Sigmoid colon (tissue), 7 donors: Measurements from ENCODE around the gene LAGE3. TPM values are rescaled to one million over a fixed set of nuclear protein-coding genes. Genes with fewer than 3 reads are reported as not detected.

Experiments used
- DNase-seq: peaks from one replicate; pipeline ENCODE4 v3.0.0-alpha.2; 2019
- H3K27ac ChIP-seq, 4 donors: fragments of 200-600 bp; sonication (generic); one replicate each; pipeline ENCODE4 v1.5.1; 2016 to 2019; ENCODE audit warnings: mild to moderate bottlenecking in 1 of 4
- H3K27me3 ChIP-seq, 3 donors: fragments of 200-600 bp; sonication (generic); one replicate each; pipeline ENCODE4 v1.5.1; 2019; ENCODE audit warnings: mild to moderate bottlenecking in 1 of 3
- H3K36me3 ChIP-seq, 4 donors: fragments of 200-600 bp; sonication (generic); one replicate each; pipeline ENCODE4 v1.5.1; 2016 to 2019
- H3K4me1 ChIP-seq, 4 donors: fragments of 200-600 bp; sonication (generic); one replicate each; pipeline ENCODE4 v1.5.1; 2017 to 2019
- H3K4me3 ChIP-seq, 4 donors: fragments of 200-600 bp; sonication (generic); one replicate each; pipeline ENCODE4 v1.5.1; 2017 to 2019; ENCODE audit warnings: mild to moderate bottlenecking in 2 of 4, moderate library complexity in 1 of 4
- H3K9me3 ChIP-seq, 4 donors: fragments of 200-600 bp in 3 of 4; sonication (generic) in 3 of 4; one replicate each; pipeline versions ENCODE4 v1.5.1 to v1.6.1; 2013 to 2019
- EP300 ChIP-seq, 4 donors: sonication (generic); formaldehyde crosslinking; IDR thresholded peaks; one replicate each; pipeline ENCODE4 v1.6.1; 2017; ENCODE audit warnings: antibody characterized with exemption in 4 of 4
- POLR2A ChIP-seq, 2 donors: fragments of 450-650 bp; IDR thresholded peaks; one replicate each; pipeline ENCODE4 v1.6.1; 2016; ENCODE audit warnings: antibody characterized with exemption in 2 of 2, mild to moderate bottlenecking in 2 of 2, moderate library complexity in 2 of 2
- POLR2AphosphoS5 ChIP-seq, 4 donors: sonication (generic); formaldehyde crosslinking; IDR thresholded peaks; one replicate each; pipeline ENCODE4 v1.6.1; 2017; ENCODE audit warnings: antibody characterized with exemption in 4 of 4
- WGBS, 2 donors: extraction: QIAGEN DNeasy Blood & Tissue Kit; methylation state at CpG; one replicate each; pipeline ENCODE4 v1.1.7; 2013; 5-methylcytosine and 5-hydroxymethylcytosine counted together
- intact Hi-C: fragments of 100-400 bp; cut with DNase I; formaldehyde crosslinking; loops from one replicate; pipeline ENCODE4 v1.15.1; 2023
- polyA plus RNA-seq, 3 donors: library from polyadenylated mRNA; stranded (reverse); fragments of 200-250 nt; gene quantifications; one replicate each; pipeline ENCODE4 v1.2.3, GENCODE V29; 2013
- total RNA-seq, 4 donors: library from RNA; depleted of rRNA; stranded (reverse); fragments of >200 nt; gene quantifications; one replicate each; pipeline ENCODE4 v1.1.0, GENCODE V29; 2016
- TF ChIP-seq, protein P1 (sequence below), 4 experiments: fragments of 450-650 bp in 3 of 4; fragments of 200-600 bp in 1 of 4; IDR thresholded peaks; one replicate each; pipeline ENCODE4 v1.5.1; 2016 to 2019; ENCODE audit warnings: antibody characterized with exemption in 4 of 4, mild to moderate bottlenecking in 3 of 4, moderate library complexity in 2 of 4
- donor health status: healthy with polysubstance abuse.
- donor health status: Bipolar disorder and iron deficiency.
- donor health status: healthy.

The LAGE3 gene
- total and polyA plus RNA-seq, 7 donors, result 12.7 to 32.7 (median 21.6) TPM

DNA sequence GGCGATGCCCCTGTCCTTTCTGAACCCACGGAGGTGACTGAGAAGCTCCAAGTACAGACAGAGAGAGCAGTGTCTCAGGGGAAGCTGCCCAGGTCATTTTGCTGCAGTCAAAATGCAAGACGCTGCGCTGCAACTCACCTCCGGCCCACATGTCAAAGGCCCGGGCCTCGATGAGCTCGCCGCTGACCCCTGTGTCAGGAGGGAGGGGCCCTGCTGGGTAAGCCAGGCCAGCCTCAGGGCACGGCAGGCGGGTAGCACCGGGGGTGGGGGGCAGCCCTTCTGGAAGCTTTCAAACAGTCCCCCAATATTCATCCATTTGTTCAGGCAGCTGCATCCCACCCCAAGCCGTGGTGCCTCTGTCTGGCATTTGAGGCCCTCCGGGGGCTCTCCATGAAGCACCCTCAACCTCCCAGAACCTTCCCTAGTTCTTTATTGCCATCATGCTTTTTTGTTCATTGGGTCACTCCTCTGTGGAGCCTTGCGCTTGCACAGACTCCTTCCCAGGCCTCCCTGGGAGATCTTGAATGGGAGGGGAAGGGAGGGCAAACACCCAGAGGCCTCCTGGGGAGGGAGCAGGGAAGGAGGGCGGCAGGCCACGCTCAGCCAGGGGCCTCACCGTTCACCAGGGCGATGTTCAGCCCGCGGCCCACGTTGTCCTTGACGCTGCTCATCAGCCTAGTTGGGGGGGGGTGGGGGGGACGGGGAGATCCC is 28.7 kb upstream of the LAGE3 start:
- H3K4me1 ChIP-seq, result no peaks in the 10 kb centered on the region
- no peaks in the 10 kb centered on the region for H3K9me3 ChIP-seq
- no peaks in the 10 kb centered on the region for H3K27me3 ChIP-seq
- peaks cover 0 to 38% (median 0%) of the 10 kb centered on the region in 4 donors for H3K36me3 ChIP-seq
- no peak overlapping the region for H3K4me3 ChIP-seq
- intact Hi-C loops, result no loop called here
- TF ChIP-seq POLR2AphosphoS5 (IDR thresholded peaks at IDR 0.05), result no peak
- TF ChIP-seq, protein P1, sequence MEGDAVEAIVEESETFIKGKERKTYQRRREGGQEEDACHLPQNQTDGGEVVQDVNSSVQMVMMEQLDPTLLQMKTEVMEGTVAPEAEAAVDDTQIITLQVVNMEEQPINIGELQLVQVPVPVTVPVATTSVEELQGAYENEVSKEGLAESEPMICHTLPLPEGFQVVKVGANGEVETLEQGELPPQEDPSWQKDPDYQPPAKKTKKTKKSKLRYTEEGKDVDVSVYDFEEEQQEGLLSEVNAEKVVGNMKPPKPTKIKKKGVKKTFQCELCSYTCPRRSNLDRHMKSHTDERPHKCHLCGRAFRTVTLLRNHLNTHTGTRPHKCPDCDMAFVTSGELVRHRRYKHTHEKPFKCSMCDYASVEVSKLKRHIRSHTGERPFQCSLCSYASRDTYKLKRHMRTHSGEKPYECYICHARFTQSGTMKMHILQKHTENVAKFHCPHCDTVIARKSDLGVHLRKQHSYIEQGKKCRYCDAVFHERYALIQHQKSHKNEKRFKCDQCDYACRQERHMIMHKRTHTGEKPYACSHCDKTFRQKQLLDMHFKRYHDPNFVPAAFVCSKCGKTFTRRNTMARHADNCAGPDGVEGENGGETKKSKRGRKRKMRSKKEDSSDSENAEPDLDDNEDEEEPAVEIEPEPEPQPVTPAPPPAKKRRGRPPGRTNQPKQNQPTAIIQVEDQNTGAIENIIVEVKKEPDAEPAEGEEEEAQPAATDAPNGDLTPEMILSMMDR (IDR thresholded peaks at IDR 0.05), result no peak
- TF ChIP-seq EP300 (IDR thresholded peaks at IDR 0.05), result no peak
- TF ChIP-seq POLR2A (IDR thresholded peaks at IDR 0.05), result no peak
- 90 to 92% methylated on average over 24 of the region's 24 CpGs for WGBS, 2 donors
- no peak for DNase-seq
- no peak overlapping the region for H3K27ac ChIP-seq

DNA sequence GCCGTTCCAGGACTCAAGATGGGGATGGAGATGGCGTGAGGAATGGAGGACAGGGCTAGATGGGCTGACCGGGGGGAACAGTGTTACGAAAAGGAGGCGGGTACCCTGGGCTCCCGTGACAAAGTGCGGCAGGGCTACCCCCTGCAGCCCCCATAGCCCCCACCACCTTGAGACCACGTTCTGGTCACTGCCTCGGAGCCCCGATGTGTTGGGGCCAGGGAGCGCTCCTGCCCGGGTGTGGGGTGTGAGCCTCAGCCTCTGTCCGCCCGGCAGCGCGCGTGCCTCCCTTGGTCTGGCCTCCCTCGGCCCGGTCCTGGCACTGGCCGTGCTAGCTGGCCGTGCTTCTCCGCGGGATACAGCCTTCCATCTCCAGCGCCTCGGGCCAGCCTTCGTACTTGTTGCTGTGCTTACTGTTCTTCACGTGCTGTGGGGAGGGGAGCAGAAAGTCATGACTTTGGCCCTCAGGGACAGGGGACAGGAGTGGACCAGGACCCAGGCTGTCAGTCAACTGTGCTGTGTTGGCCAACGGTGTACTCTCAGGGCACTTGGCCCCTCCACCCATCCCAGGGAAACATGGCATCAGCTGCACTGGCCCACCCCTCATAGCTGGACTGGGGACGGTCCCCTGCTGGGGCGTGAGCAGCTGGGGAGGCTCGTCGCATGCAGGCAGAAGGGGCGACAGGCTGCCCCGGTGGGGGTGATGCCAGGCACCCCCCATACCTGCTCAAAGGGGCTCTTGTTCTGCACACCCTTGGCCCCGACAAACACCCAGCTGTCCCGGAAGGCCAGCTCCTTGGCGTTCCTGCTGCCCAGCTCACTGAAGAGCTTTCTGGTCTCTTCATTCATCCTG is 27.6 kb upstream of the LAGE3 start:
- TF ChIP-seq, protein P1 (IDR thresholded peaks at IDR 0.05), result no peak
- TF ChIP-seq EP300 (IDR thresholded peaks at IDR 0.05) (no peak), POLR2AphosphoS5 (IDR thresholded peaks at IDR 0.05) (no peak)
- intact Hi-C loops, result no loop called here
- Histone ChIP-seq H3K27me3 (no peaks in the 10 kb centered on the region), H3K4me3 (no peak overlapping the region), H3K36me3 (peaks cover 0 to 38% (median 0%) of the 10 kb centered on the region in 4 donors), H3K9me3 (no peaks in the 10 kb centered on the region), H3K4me1 (no peaks in the 10 kb centered on the region), H3K27ac (no peak overlapping the region)
- DNase-seq, result no peak
- WGBS, 2 donors, result 95% methylated on average over 37 of the region's 37 CpGs

DNA sequence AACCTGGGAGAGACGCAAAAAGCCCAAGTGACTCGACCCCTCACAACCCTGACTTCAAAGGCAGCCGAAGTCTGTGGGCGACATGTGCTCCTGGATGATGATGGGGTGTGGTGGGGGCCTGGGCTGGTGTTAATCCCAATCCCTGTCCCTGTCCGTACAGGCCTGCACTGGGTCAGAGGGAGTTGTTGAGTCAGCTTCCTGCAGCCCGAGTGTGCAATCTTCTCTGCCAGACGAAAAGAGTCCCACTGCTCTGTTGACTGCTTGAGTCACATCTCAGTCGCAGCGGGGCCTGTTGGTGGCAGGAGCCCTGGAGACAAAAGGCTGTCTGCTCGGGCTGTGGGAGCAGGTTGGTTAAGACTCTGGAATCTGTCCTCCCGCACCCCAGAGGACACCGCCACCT is 26.7 kb upstream of the LAGE3 start:
- intact Hi-C loops, result no loop called here
- no peak for DNase-seq
- 80 to 90% methylated on average over 12 of the region's 12 CpGs for WGBS, 2 donors
- TF ChIP-seq POLR2A (IDR thresholded peaks at IDR 0.05), result no peak
- TF ChIP-seq, protein P1 (IDR thresholded peaks at IDR 0.05), result no peak
- no peak for TF ChIP-seq POLR2AphosphoS5 (IDR thresholded peaks at IDR 0.05)
- TF ChIP-seq EP300 (IDR thresholded peaks at IDR 0.05), result no peak
- Histone ChIP-seq H3K9me3 (no peaks in the 10 kb centered on the region), H3K36me3 (peaks cover 0 to 38% (median 0%) of the 10 kb centered on the region in 4 donors), H3K4me3 (no peak overlapping the region), H3K27me3 (no peaks in the 10 kb centered on the region), H3K4me1 (no peaks in the 10 kb centered on the region), H3K27ac (no peak overlapping the region)

DNA sequence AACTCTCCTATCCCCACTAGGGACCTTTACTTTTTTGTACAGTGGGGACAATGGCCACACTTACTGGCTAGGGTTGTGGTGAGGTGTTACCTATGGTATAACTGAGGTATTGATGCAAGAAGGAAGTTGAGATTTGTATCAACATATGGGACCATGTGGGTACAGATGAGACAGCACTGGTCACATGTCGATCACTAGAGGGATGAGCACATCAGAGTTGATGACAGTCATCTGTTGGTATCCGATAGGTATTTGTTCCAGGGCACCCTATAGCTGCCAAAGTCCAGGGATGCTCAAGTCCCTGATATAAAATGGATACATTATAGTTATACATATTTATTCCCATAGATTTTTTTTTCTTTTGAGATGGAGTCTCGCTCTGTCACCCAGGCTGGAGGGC is 23.9 kb upstream of the LAGE3 start:
- no peak overlapping the region for H3K27ac ChIP-seq
- 75 to 91% methylated on average over 3 of the region's 3 CpGs for WGBS, 2 donors
- H3K27me3 ChIP-seq, result no peaks in the 10 kb centered on the region
- H3K4me1 ChIP-seq, result no peaks in the 10 kb centered on the region
- intact Hi-C loops, result no loop called here
- DNase-seq, result no peak
- H3K4me3 ChIP-seq, result no peak overlapping the region
- peaks cover 0 to 31% (median 0%) of the 10 kb centered on the region in 4 donors for H3K36me3 ChIP-seq
- H3K9me3 ChIP-seq, result no peaks in the 10 kb centered on the region
- TF ChIP-seq EP300 (IDR thresholded peaks at IDR 0.05), result no peak
- TF ChIP-seq POLR2A (IDR thresholded peaks at IDR 0.05), result no peak
- no peak for TF ChIP-seq POLR2AphosphoS5 (IDR thresholded peaks at IDR 0.05)
- TF ChIP-seq, protein P1 (IDR thresholded peaks at IDR 0.05), result no peak
